Stimulated activated CD4-positive, alpha-beta T cell treated with anti-CD3 and anti-CD28 coated beads, Interleukin-1b, Interleukin-23, amount 100 ng/mL, for 48 hours (primary cell): ENCODE data around the gene KLF7.

Experiments used
- DNase-seq: peaks from one replicate; pipeline ENCODE4 v3.0.0-alpha.2; 2020

The KLF7 gene

GRCh38 chr2:207122651-207123334 lies 43.0 kb downstream of the KLF7 start:
- no peak for DNase-seq

GRCh38 chr2:207121784-207122183 lies 44.0 kb downstream of the KLF7 start:
- no peak for DNase-seq

DNA sequence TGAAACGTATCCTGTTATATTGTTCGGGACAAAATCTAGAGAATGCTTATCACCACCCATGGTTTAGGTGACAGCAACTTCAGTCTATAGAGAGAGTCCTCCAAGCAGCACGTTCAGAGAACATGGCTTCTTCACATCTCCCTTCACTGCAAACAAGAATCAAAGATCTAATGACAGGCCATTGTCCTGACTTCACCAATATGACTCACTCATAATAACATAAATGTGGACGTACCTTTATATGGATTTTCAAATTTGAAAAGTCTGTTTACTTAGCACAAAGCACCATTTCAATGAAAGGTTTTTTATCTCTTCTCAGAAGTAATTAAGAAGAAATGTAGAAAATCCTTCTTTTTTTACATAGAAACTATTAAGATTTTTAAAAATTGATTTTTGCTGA lies 46.7 kb downstream of the KLF7 start:
- DNase-seq, result no peak

DNA sequence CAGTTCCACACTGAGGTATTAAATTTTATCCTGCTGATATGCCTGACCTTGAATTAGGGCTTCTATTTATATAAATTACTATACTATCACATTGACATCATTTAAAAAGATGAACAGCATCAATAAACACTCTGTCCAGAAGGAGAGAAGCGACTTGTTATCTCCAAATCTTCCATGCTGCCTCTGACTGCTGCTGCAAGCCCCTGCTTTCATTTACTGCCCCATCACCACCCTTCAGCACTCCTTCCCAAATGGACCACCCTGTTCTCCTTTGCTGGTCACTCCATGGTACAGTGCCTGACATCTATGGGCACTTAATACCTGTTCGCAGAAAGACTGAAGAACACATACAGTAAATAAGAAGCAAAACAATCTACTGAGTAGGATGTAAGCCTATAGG lies 48.1 kb downstream of the KLF7 start:
- no peak for DNase-seq

GRCh38 chr2:207115715-207116364 lies 49.9 kb downstream of the KLF7 start:
- no peak for DNase-seq

- DNase-seq, result no peak
Observed at GRCh38 chr2:207113414-207113813, 52.3 kb downstream of the KLF7 start.

GRCh38 chr2:207112785-207113184 lies 53.0 kb downstream of the KLF7 start:
- no peak for DNase-seq

DNA sequence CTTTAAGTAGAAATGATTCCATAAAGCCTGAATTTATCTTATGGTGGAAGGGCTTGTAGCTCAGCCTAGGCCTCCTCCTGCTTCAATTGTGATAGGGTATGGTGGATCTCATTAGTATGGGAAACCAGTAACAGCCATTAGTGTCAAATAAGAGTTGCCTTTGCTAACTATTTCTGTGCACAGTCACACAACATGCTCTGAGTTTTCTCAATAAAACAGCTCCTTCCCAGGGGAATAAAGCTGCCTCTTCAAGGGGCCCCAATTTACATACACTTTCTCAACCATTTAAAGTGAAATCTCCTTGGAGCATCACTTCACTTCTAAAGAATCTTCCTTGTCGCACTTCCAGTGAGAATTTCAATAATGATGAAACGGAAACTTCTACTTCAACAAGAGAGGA lies 53.4 kb downstream of the KLF7 start:
- DNase-seq, result no peak

DNA sequence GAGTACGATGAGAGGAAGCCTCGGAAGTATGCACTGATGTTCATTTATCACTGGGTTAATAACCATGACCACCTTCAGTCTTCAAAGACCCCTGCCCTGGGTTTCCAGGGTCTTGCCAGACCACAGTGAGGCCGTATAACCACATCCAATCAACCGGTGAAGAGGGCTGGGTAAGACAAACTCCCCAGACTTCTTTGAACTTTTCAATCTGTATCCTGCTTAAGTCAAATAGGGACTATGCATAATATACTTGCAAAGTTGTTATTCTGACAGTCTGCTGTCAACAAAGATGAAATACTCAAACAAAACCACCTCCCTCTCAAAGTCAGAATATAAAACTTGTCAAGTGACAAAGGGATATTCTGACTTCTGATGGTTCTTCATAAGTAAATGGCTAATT lies 54.0 kb downstream of the KLF7 start:
- DNase-seq, result no peak

- no peak for DNase-seq
Observed at GRCh38 chr2:207110715-207111114, 55.0 kb downstream of the KLF7 start.

GRCh38 chr2:207110310-207110709 lies 55.4 kb downstream of the KLF7 start:
- DNase-seq, result no peak

GRCh38 chr2:207109768-207110167 lies 56.0 kb downstream of the KLF7 start:
- no peak for DNase-seq

DNA sequence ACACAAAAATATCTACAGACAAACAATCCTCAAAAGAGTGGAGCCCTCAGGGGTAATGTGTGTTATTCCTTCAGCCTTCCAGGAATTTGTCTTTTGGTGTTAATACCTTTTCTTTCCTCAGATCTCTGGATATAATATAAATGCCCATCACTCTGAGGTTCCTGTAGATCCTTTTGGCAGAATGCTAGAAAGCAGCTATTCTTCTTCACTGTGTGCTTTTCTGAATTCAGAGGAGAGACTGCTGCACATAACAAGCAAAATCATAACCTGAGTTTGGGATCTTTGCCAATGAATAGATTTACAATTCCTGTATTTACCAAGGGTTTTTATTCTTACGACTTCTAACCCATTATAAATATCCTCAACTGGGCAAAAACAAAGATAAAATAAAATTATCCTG lies 57.3 kb downstream of the KLF7 start:
- no peak for DNase-seq

- no peak for DNase-seq
Observed at GRCh38 chr2:207107551-207107950, 58.2 kb downstream of the KLF7 start.

GRCh38 chr2:207107131-207107530 lies 58.6 kb downstream of the KLF7 start:
- DNase-seq, result no peak

DNA sequence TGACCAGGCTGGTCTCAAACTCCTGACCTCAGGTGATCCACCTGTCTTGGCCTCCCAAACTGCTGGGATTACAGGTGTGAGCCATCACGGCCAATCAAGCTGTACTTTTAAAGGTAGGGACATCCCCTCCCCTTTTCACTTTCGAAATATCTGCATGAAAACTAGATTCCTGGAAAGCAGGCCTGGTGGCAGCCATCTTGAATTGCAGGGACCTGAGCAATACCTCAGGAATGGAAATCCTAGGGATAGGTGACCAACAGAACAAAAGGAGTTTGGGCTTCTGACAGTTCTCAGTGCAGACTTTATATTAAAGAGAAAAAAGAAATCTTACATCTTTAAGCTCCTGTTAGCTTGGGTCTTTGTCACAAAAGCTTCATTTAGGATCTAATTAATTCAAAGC lies 62.6 kb downstream of the KLF7 start:
- no peak for DNase-seq

DNA sequence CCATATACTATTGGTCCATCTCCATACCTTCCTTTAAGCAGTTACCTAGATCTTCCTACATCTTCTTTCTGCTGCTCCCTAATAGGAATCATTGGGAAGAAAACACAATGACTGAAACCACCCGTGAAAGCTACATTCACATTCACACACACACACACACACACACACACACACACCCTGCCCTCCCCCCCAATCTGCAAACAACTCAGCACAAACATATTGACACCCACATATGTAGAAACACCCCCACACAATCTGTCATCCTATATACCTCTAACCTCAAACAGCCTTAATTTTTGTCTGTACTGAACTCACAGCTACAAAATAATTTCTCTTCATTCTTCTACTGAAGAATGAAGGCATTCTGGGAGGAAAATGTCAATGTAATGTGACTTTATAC lies 63.8 kb downstream of the KLF7 start:
- DNase-seq, result no peak

DNA sequence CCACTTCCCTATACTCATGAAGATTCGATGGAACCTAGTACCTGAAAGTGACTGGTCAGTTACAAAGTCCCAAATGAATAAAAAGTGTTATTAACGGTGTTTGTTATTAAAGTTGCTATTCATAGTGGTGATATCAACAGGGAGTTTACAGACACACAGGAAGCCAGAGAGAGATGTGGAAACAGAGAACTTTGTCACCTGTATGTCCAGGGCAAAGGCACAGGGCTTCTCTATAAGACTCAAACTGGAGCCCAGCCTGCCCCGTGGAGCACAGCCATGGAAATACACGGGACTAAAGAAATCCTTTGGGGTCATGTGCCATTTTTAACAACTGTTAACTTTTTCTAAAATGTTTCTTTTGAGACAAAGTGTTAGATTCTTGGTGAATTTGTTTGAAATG lies 68.5 kb downstream of the KLF7 start:
- no peak for DNase-seq

GRCh38 chr2:207095963-207096362 lies 69.8 kb downstream of the KLF7 start:
- DNase-seq, result no peak

- no peak for DNase-seq
Observed at GRCh38 chr2:207093234-207093633, 72.5 kb downstream of the KLF7 start.

DNA sequence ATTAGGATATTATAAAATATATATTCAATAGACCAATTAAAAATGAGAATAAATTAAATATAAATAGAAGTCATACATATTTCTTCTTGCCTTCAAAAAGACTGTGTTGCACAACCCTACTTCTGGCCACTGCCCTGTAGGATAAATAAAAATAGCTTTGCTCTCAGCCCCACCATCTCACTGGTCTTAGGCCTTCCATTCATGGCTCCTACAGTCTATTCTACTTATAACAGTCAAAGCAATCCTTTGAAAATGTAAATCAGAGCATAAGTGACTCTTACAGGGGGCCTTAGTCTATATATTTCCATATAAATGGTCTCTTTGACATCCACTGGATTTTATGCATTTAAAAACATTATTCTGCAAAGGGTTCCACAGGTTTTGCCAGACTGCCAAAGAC lies 72.9 kb downstream of the KLF7 start:
- DNase-seq, result no peak

GRCh38 chr2:207091928-207092327 lies 73.8 kb downstream of the KLF7 start:
- no peak for DNase-seq

GRCh38 chr2:207091176-207091575 lies 74.6 kb downstream of the KLF7 start:
- no peak for DNase-seq

GRCh38 chr2:207090389-207090788 lies 75.4 kb downstream of the KLF7 start:
- no peak for DNase-seq

DNA sequence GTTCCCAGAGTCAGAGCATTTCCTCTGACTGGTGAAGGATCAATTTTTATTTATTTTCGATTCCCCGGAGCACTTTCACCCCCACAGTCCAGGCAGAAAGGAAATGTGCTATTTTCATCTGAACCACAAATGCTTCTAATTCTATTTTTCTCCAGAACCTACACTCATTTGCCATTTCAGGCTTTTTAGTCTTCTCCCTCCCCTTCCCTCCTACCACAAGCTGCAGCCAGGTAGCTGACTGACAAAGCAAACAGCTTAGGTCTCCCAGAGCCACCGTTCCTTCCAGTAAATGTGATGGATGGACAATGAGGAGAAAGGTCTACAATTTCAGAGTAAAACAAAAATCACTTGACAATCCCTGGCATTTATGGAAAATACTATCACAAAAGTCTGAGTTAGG lies 76.9 kb downstream of the KLF7 start:
- no peak for DNase-seq
